Measurements from ENCODE around the gene DUSP16.

Gene DUSP16

GRCh38 chr12:12563290-12563928 lies 746 bp upstream of the DUSP16 start:
- H2BK5ac ChIP-seq (ENCODE audit: low read depth, low read length, poor library complexity, severe bottlenecking), result no peak overlapping the region
- no peak overlapping the region for H3K14ac ChIP-seq (ENCODE audit: low read length in 2 of 2)
- H3K4me3 ChIP-seq (ENCODE audit: insufficient read depth in 1 of 2, low read depth in 1 of 2, low read length in 2 of 2), result peak overlapping the region in 1 of 2 experiments; percentile 76
- H3K4me1 ChIP-seq (ENCODE audit: control insufficient read depth, insufficient read depth, low read depth, low read length), result no peaks in the 10 kb centered on the region
- H2BK15ac ChIP-seq (ENCODE audit: low read depth, poor library complexity, severe bottlenecking), result no peak overlapping the region
- H2BK12ac ChIP-seq (ENCODE audit: low read length in 2 of 2), result no peak overlapping the region
- H3K27ac ChIP-seq (ENCODE audit: low read length, poor library complexity, severe bottlenecking), result peak overlapping the region; percentile 46
- H3K79me1 ChIP-seq (replicated peaks; ENCODE audit: low read length, poor library complexity, severe bottlenecking), result peaks cover 4% of the 10 kb centered on the region
- H3K18ac ChIP-seq (ENCODE audit: low read depth in 1 of 2, low read length in 2 of 2), result no peak overlapping the region
- no peaks in the 10 kb centered on the region for H3K27me3 ChIP-seq (ENCODE audit: control insufficient read depth in 1 of 2, insufficient read depth in 1 of 2, low read length in 2 of 2)
- no peak overlapping the region for H2BK120ac ChIP-seq (ENCODE audit: low read depth, low read length)
- H3K36me3 ChIP-seq (ENCODE audit: control insufficient read depth in 1 of 2, insufficient read depth in 2 of 2, low read depth in 1 of 2, low read length in 2 of 2), result no peaks in the 10 kb centered on the region
- H3K9me3 ChIP-seq (ENCODE audit: control insufficient read depth, low read length), result peaks cover 11% of the 10 kb centered on the region
- H3K4me2 ChIP-seq (ENCODE audit: low read length, poor library complexity, severe bottlenecking), result peak overlapping the region; percentile 74
- no peak overlapping the region for H2AK5ac ChIP-seq (ENCODE audit: low read length, severe bottlenecking)
- no peak overlapping the region for H2AFZ ChIP-seq (ENCODE audit: low read depth, low read length)
- no peak overlapping the region for H4K8ac ChIP-seq (ENCODE audit: low read length)
- WGBS, result 79% methylated on average over 8 of the region's 11 CpGs
- H3K9ac ChIP-seq (ENCODE audit: low read length), result peak overlapping the region; percentile 97
- no peak overlapping the region for H4K91ac ChIP-seq (ENCODE audit: low read length)
- DNase-seq, result peak; percentile 51
- no peak overlapping the region for H3K4ac ChIP-seq (ENCODE audit: low read depth in 1 of 2, low read length in 2 of 2)
- no peak overlapping the region for H3K23ac ChIP-seq (ENCODE audit: low read length in 2 of 2)

GRCh38 chr12:12562016-12562483 lies 613 bp downstream of the DUSP16 start:
- Histone ChIP-seq H3K27ac (ENCODE audit: low read length, poor library complexity, severe bottlenecking) (peak overlapping the region; percentile 84), H2BK12ac (ENCODE audit: low read length in 2 of 2) (peak overlapping the region in 1 of 2 experiments; percentile 77)

GRCh38 chr12:12561371-12562015 lies 1.2 kb downstream of the DUSP16 start:
- Histone ChIP-seq H3K79me1 (replicated peaks; ENCODE audit: low read length, poor library complexity, severe bottlenecking) (peaks cover 8% of the 10 kb centered on the region), H4K91ac (ENCODE audit: low read length) (peak overlapping the region; percentile 92), H3K27ac (ENCODE audit: low read length, poor library complexity, severe bottlenecking) (peak overlapping the region; percentile 53), H3K9ac (ENCODE audit: low read length) (peak overlapping the region; percentile 97), H3K4me1 (ENCODE audit: control insufficient read depth, insufficient read depth, low read depth, low read length) (no peaks in the 10 kb centered on the region), H2AK5ac (ENCODE audit: low read length, severe bottlenecking) (no peak overlapping the region), H3K18ac (ENCODE audit: low read depth in 1 of 2, low read length in 2 of 2) (peak overlapping the region; percentile 41 to 98), H3K4ac (ENCODE audit: low read depth in 1 of 2, low read length in 2 of 2) (peak overlapping the region in 1 of 2 experiments; percentile 92), H3K23ac (ENCODE audit: low read length in 2 of 2) (no peak overlapping the region), H3K4me2 (ENCODE audit: low read length, poor library complexity, severe bottlenecking) (peak overlapping the region; percentile 99), H2BK5ac (ENCODE audit: low read depth, low read length, poor library complexity, severe bottlenecking) (peak overlapping the region; percentile 86), H2BK12ac (ENCODE audit: low read length in 2 of 2) (no peak overlapping the region), H3K27me3 (ENCODE audit: control insufficient read depth in 1 of 2, insufficient read depth in 1 of 2, low read length in 2 of 2) (no peaks in the 10 kb centered on the region), H3K9me3 (ENCODE audit: control insufficient read depth, low read length) (no peaks in the 10 kb centered on the region), H3K4me3 (ENCODE audit: insufficient read depth in 1 of 2, low read depth in 1 of 2, low read length in 2 of 2) (peak overlapping the region; percentile 88 to 89), H2BK15ac (ENCODE audit: low read depth, poor library complexity, severe bottlenecking) (peak overlapping the region; percentile 94), H2BK120ac (ENCODE audit: low read depth, low read length) (peak overlapping the region; percentile 89), H2AFZ (ENCODE audit: low read depth, low read length) (peak overlapping the region; percentile 33), H3K36me3 (ENCODE audit: control insufficient read depth in 1 of 2, insufficient read depth in 2 of 2, low read depth in 1 of 2, low read length in 2 of 2) (no peaks in the 10 kb centered on the region), H3K14ac (ENCODE audit: low read length in 2 of 2) (peak overlapping the region; percentile 9 to 36), H4K8ac (ENCODE audit: low read length) (peak overlapping the region; percentile 85)
- peak; percentile 74 for DNase-seq
- WGBS, result under 1% methylated on average over 44 of the region's 60 CpGs

More at GRCh38 chr12:12562016-12562483, 613 bp downstream of the DUSP16 start:
- H3K9ac ChIP-seq (ENCODE audit: low read length), result peak overlapping the region; percentile 97
- no peaks in the 10 kb centered on the region for H3K27me3 ChIP-seq (ENCODE audit: control insufficient read depth in 1 of 2, insufficient read depth in 1 of 2, low read length in 2 of 2)
- no peak overlapping the region for H3K23ac ChIP-seq (ENCODE audit: low read length in 2 of 2)
- peaks cover 8% of the 10 kb centered on the region for H3K79me1 ChIP-seq (replicated peaks; ENCODE audit: low read length, poor library complexity, severe bottlenecking)
- H3K14ac ChIP-seq (ENCODE audit: low read length in 2 of 2), result peak overlapping the region in 1 of 2 experiments; percentile 65
- H4K91ac ChIP-seq (ENCODE audit: low read length), result peak overlapping the region; percentile 92
- peak overlapping the region; percentile 41 to 98 for H3K18ac ChIP-seq (ENCODE audit: low read depth in 1 of 2, low read length in 2 of 2)
- no peak overlapping the region for H2AK5ac ChIP-seq (ENCODE audit: low read length, severe bottlenecking)
- H4K8ac ChIP-seq (ENCODE audit: low read length), result peak overlapping the region; percentile 85
- H3K4me1 ChIP-seq (ENCODE audit: control insufficient read depth, insufficient read depth, low read depth, low read length), result no peaks in the 10 kb centered on the region
- peak overlapping the region; percentile 89 for H2BK5ac ChIP-seq (ENCODE audit: low read depth, low read length, poor library complexity, severe bottlenecking)
- peak overlapping the region; percentile 75 to 92 for H3K4ac ChIP-seq (ENCODE audit: low read depth in 1 of 2, low read length in 2 of 2)
- 0% methylated on average over 14 of the region's 45 CpGs for WGBS
- peak overlapping the region; percentile 89 for H2BK120ac ChIP-seq (ENCODE audit: low read depth, low read length)
- peak overlapping the region; percentile 99 for H3K4me2 ChIP-seq (ENCODE audit: low read length, poor library complexity, severe bottlenecking)
- no peaks in the 10 kb centered on the region for H3K36me3 ChIP-seq (ENCODE audit: control insufficient read depth in 1 of 2, insufficient read depth in 2 of 2, low read depth in 1 of 2, low read length in 2 of 2)
- H3K4me3 ChIP-seq (ENCODE audit: insufficient read depth in 1 of 2, low read depth in 1 of 2, low read length in 2 of 2), result peak overlapping the region; percentile 88 to 89
- H2BK15ac ChIP-seq (ENCODE audit: low read depth, poor library complexity, severe bottlenecking), result peak overlapping the region; percentile 94
- peaks cover 2% of the 10 kb centered on the region for H3K9me3 ChIP-seq (ENCODE audit: control insufficient read depth, low read length)
- DNase-seq, result peak; percentile 58
- peak overlapping the region; percentile 33 for H2AFZ ChIP-seq (ENCODE audit: low read depth, low read length)

Measured in mesenchymal stem cell (in vitro differentiated cells and primary cell).